Measurements from ENCODE around the gene ZMAT5. TPM values are rescaled to one million over a fixed set of nuclear protein-coding genes. Genes with fewer than 3 reads are reported as not detected.

Gene ZMAT5
- polyA plus RNA-seq, 1 donor (not counting 4 experiments of a cell fraction or from before 2014, with no cell fraction given): 11.1 TPM

- no peak overlapping the region for H2AFZ ChIP-seq (ENCODE audit: control insufficient read depth, low read length)
- FAIRE-seq: no peak
- H3K4me3 ChIP-seq (ENCODE audit: control insufficient read depth in 2 of 3, extremely low read depth in 1 of 3, insufficient read depth in 2 of 3, low read depth in 1 of 3, low read length in 3 of 3): no peak overlapping the region
- no peaks in the 10 kb centered on the region for H3K27me3 ChIP-seq (ENCODE audit: control insufficient read depth, extremely low read depth, insufficient read depth, low read length)
- peaks cover 19 to 53% of the 10 kb centered on the region in 2 experiments for H3K36me3 ChIP-seq (ENCODE audit: control insufficient read depth in 2 of 2, extremely low read depth in 1 of 2, insufficient read depth in 2 of 2, low read length in 2 of 2)
- DNase-seq (ENCODE audit: low read depth, low spot score): no peak
- H3K9ac ChIP-seq (ENCODE audit: control insufficient read depth, extremely low read depth, insufficient read depth, low read length): no peak overlapping the region
- dilution Hi-C loops (cut with MboI; ENCODE audit: extremely low pct_ligation_motif_present, low sequenced_read_pairs): no loop called here
- no peak overlapping the region for H3K4me2 ChIP-seq (ENCODE audit: control insufficient read depth, extremely low read depth, insufficient read depth, low read depth, low read length)
- H3K9me1 ChIP-seq (ENCODE audit: control insufficient read depth, extremely low read depth, insufficient read depth, low read length): peaks cover 4% of the 10 kb centered on the region
- H3K27ac ChIP-seq (ENCODE audit: control insufficient read depth, insufficient read depth, low read length): no peak overlapping the region
- no peaks in the 10 kb centered on the region for H3K79me2 ChIP-seq (ENCODE audit: control insufficient read depth, insufficient read depth, low read length)
- H3K4me1 ChIP-seq (ENCODE audit: control insufficient read depth, extremely low read depth, insufficient read depth, low read length): peaks cover 23% of the 10 kb centered on the region
- no peaks in the 10 kb centered on the region for H4K20me1 ChIP-seq (ENCODE audit: control insufficient read depth, extremely low read depth, insufficient read depth, low read length)
- H3K9me3 ChIP-seq (ENCODE audit: control insufficient read depth, low read depth, low read length): no peaks in the 10 kb centered on the region
- TF ChIP-seq CTCF (optimal IDR thresholded peaks at IDR 0.05 in 1 of 3, IDR thresholded peaks at IDR 0.05 in 1 of 3, conservative IDR thresholded peaks at IDR 0.05 in 1 of 3; ENCODE audit: extremely low read depth in 1 of 3, insufficient read depth in 2 of 3, low read length in 3 of 3) (no peak), EZH2 (IDR thresholded peaks at IDR 0.05; ENCODE audit: low read length) (no peak)
These were observed 49.3 kb upstream of the ZMAT5 start for GRCh38 chr22:29816128-29816527.

- Histone ChIP-seq H3K4me2 (ENCODE audit: control insufficient read depth, extremely low read depth, insufficient read depth, low read depth, low read length) (no peak overlapping the region), H3K9me3 (ENCODE audit: control insufficient read depth, low read depth, low read length) (no peaks in the 10 kb centered on the region), H3K4me1 (ENCODE audit: control insufficient read depth, extremely low read depth, insufficient read depth, low read length) (peaks cover 20% of the 10 kb centered on the region), H3K36me3 (ENCODE audit: control insufficient read depth in 2 of 2, extremely low read depth in 1 of 2, insufficient read depth in 2 of 2, low read length in 2 of 2) (peaks cover 19 to 53% of the 10 kb centered on the region in 2 experiments), H3K9me1 (ENCODE audit: control insufficient read depth, extremely low read depth, insufficient read depth, low read length) (peaks cover 4% of the 10 kb centered on the region), H3K27me3 (ENCODE audit: control insufficient read depth, extremely low read depth, insufficient read depth, low read length) (no peaks in the 10 kb centered on the region), H3K9ac (ENCODE audit: control insufficient read depth, extremely low read depth, insufficient read depth, low read length) (no peak overlapping the region), H2AFZ (ENCODE audit: control insufficient read depth, low read length) (no peak overlapping the region), H3K79me2 (ENCODE audit: control insufficient read depth, insufficient read depth, low read length) (no peaks in the 10 kb centered on the region), H3K4me3 (ENCODE audit: control insufficient read depth in 2 of 3, extremely low read depth in 1 of 3, insufficient read depth in 2 of 3, low read depth in 1 of 3, low read length in 3 of 3) (no peak overlapping the region), H3K27ac (ENCODE audit: control insufficient read depth, insufficient read depth, low read length) (no peak overlapping the region), H4K20me1 (ENCODE audit: control insufficient read depth, extremely low read depth, insufficient read depth, low read length) (no peaks in the 10 kb centered on the region)
- dilution Hi-C loops (cut with MboI; ENCODE audit: extremely low pct_ligation_motif_present, low sequenced_read_pairs): no loop called here
- FAIRE-seq (no peak), DNase-seq (ENCODE audit: low read depth, low spot score) (no peak)
- TF ChIP-seq EZH2 (IDR thresholded peaks at IDR 0.05; ENCODE audit: low read length) (no peak), CTCF (optimal IDR thresholded peaks at IDR 0.05 in 1 of 3, IDR thresholded peaks at IDR 0.05 in 1 of 3, conservative IDR thresholded peaks at IDR 0.05 in 1 of 3; ENCODE audit: extremely low read depth in 1 of 3, insufficient read depth in 2 of 3, low read length in 3 of 3) (no peak)
These were observed 48.8 kb upstream of the ZMAT5 start for GRCh38 chr22:29815580-29815979.
